Adrenal gland (tissue), 12 donors: ENCODE data around the gene TAGLN3. TPM values are rescaled to one million over a fixed set of nuclear protein-coding genes. Genes with fewer than 3 reads are reported as not detected.
A peak's percentile ranks its signal among the peaks of the same experiment; 100 is the strongest.

Source experiments
- DNase-seq, 7 donors: peaks; one replicate each; pipeline ENCODE4 v3.0.0-alpha.2; 2019 to 2020
- H3K27ac ChIP-seq, 5 donors: fragments of 200-600 bp; sonication (generic) in 4 of 5; 1 replicate in 3 of 5; 2 replicates in 2 of 5; pipeline versions ENCODE4 v1.5.1 to v1.8.0; 2016 to 2020; ENCODE audit warnings: mild to moderate bottlenecking in 1 of 5
- H3K27me3 ChIP-seq: fragments of 200-600 bp; 2 replicates; pipeline ENCODE4 v1.8.0; 2021
- H3K36me3 ChIP-seq, 2 donors: fragments of 200-600 bp; replicated peaks in 1 of 2; 1 replicate in 1 of 2; 2 replicates in 1 of 2; pipeline versions ENCODE4 v1.5.1 to v1.8.0; 2018 to 2022
- H3K4me1 ChIP-seq, 2 donors: fragments of 200-600 bp; replicated peaks in 1 of 2; 1 replicate in 1 of 2; 2 replicates in 1 of 2; pipeline versions ENCODE4 v1.5.1 to v1.8.0; 2018 to 2021
- H3K4me3 ChIP-seq, 4 donors: fragments of 200-600 bp; sonication (generic) in 3 of 4; one replicate each; pipeline ENCODE4 v1.5.1; 2016 to 2018
- H3K9me3 ChIP-seq, 3 donors: fragments of 200-600 bp; sonication (generic) in 1 of 3; replicated peaks in 1 of 3; 1 replicate in 2 of 3; 2 replicates in 1 of 3; pipeline versions ENCODE4 v1.5.1 to v1.8.0; 2016 to 2021
- CTCF ChIP-seq, 6 experiments: fragments of 450-650 bp in 4 of 6; fragments of 200-600 bp in 2 of 6; sonication (generic) in 1 of 6; IDR thresholded peaks; 1 replicate in 5 of 6; 2 replicates in 1 of 6; pipeline versions ENCODE4 v1.5.1 to v1.8.0; 2016 to 2021; ENCODE audit warnings: antibody characterized with exemption in 6 of 6, mild to moderate bottlenecking in 2 of 6, moderate library complexity in 1 of 6
- POLR2A ChIP-seq, 2 donors: fragments of 450-650 bp; IDR thresholded peaks; one replicate each; pipeline ENCODE4 v1.6.1; 2017; ENCODE audit warnings: antibody characterized with exemption in 2 of 2, mild to moderate bottlenecking in 2 of 2, moderate library complexity in 1 of 2
- WGBS, 4 donors: extraction: QIAGEN DNeasy Blood & Tissue Kit in 2 of 4; methylation state at CpG; one replicate each; pipeline versions ENCODE4 v1.1.5 to v1.1.7; 2013 to 2017; 5-methylcytosine and 5-hydroxymethylcytosine counted together
- intact Hi-C, 2 donors: fragments of 100-400 bp; cut with DNase I; formaldehyde crosslinking; loops; one replicate each; pipeline versions ENCODE4 v1.14.1 to v1.15.0; 2022 to 2023
- polyA plus RNA-seq, 3 donors: library from polyadenylated mRNA; stranded (reverse); fragments of 200-250 nt in 2 of 3; fragments of 350-450 nt in 1 of 3; fragmentation: Illumina TruSeq in 1 of 3; extraction: RNeasy Lipid Tissue Mini Kit (QIAGEN cat#74804) in 1 of 3; gene quantifications; one replicate each; pipeline ENCODE4 v1.2.3, GENCODE V29; 2013 to 2014
- total RNA-seq, 9 donors: library from RNA; depleted of rRNA in 4 of 9; stranded (reverse); fragments of >200 nt in 4 of 9; fragments of 120-200 nt in 1 of 9; fragmentation: NEBNext Ultra II Directional in 1 of 9; extraction: Animal tissue kit (Norgen Biotek cat#: 25700) in 1 of 9; gene quantifications; one replicate each; pipeline versions ENCODE4 v1.1.0 to v1.2.4, GENCODE V29; 2013 to 2023
- donor health status: healthy with polysubstance abuse.
- donor health status: Bipolar disorder and iron deficiency.
- donor health status: DM: yes; HTN: yes; CAD: no.
- donor health status: DM: no; HTN: no; CAD: no.
- donor health status: DM: no; HTN: no; CAD: no.
- donor health status: DM: yes; HTN: yes; CAD: no.

TAGLN3 gene
- total and polyA plus RNA-seq, 12 donors = 0.55 to 52.1 (median 12.8) TPM; not detected in 3

GRCh38 chr3:111956995-111957734 is 41.6 kb upstream of the TAGLN3 start:
- 69 to 81% (median 76%) methylated on average over 4 of the region's 4 CpGs for WGBS, 4 donors
- intact Hi-C loops = no loop called here
- TF ChIP-seq CTCF (IDR thresholded peaks at IDR 0.05) = no peak
- TF ChIP-seq POLR2A (IDR thresholded peaks at IDR 0.05) = no peak

GRCh38 chr3:111961461-111962164 is 37.1 kb upstream of the TAGLN3 start:
- H3K9me3 ChIP-seq = no peaks in the 10 kb centered on the region
- H3K36me3 ChIP-seq = no peaks in the 10 kb centered on the region
- no peaks in the 10 kb centered on the region for H3K27me3 ChIP-seq
- intact Hi-C loops = loop anchor here in 1 of 2 donors (10.0 kb wide), 1 partner anchor 97 kb away; no protein-coding TSS in a partner anchor
- DNase-seq = no peak
- no peak overlapping the region for H3K4me3 ChIP-seq
- H3K27ac ChIP-seq = no peak overlapping the region
- TF ChIP-seq CTCF (IDR thresholded peaks at IDR 0.05) (no peak), POLR2A (IDR thresholded peaks at IDR 0.05) (no peak)
- peaks cover 0 to under 1% of the 10 kb centered on the region in 2 donors for H3K4me1 ChIP-seq
- WGBS, 4 donors = 74 to 91% (median 80%) methylated on average over 3 of the region's 3 CpGs

More at GRCh38 chr3:111956995-111957734, 41.6 kb upstream of the TAGLN3 start:
- DNase-seq = no peak
- Histone ChIP-seq H3K36me3 (no peaks in the 10 kb centered on the region), H3K27me3 (no peaks in the 10 kb centered on the region), H3K9me3 (no peaks in the 10 kb centered on the region), H3K4me3 (no peak overlapping the region), H3K4me1 (no peaks in the 10 kb centered on the region), H3K27ac (no peak overlapping the region)

GRCh38 chr3:111963424-111963823 is 35.3 kb upstream of the TAGLN3 start:
- Histone ChIP-seq H3K27me3 (no peaks in the 10 kb centered on the region), H3K36me3 (no peaks in the 10 kb centered on the region), H3K9me3 (no peaks in the 10 kb centered on the region), H3K4me3 (no peak overlapping the region), H3K27ac (peak overlapping the region in 1 of 5 donors; percentile 24), H3K4me1 (peaks cover 0 to 9% of the 10 kb centered on the region in 2 donors)
- 36 to 44% (median 39%) methylated on average over 1 of the region's 1 CpG for WGBS, 4 donors
- TF ChIP-seq CTCF (IDR thresholded peaks at IDR 0.05) = no peak
- TF ChIP-seq POLR2A (IDR thresholded peaks at IDR 0.05) = no peak
- intact Hi-C loops = loop anchor here in 1 of 2 donors (10.0 kb wide), 1 partner anchor 99 kb away; no protein-coding TSS in a partner anchor
- no peak for DNase-seq

- no peak overlapping the region for H3K27ac ChIP-seq
Measured at GRCh38 chr3:111965484-111965883, 33.2 kb upstream of the TAGLN3 start.

More at GRCh38 chr3:111965484-111965883, 33.2 kb upstream of the TAGLN3 start:
- TF ChIP-seq CTCF (IDR thresholded peaks at IDR 0.05) (no peak), POLR2A (IDR thresholded peaks at IDR 0.05) (no peak)
- H3K9me3 ChIP-seq = no peaks in the 10 kb centered on the region
- WGBS, 4 donors = 92 to 96% (median 94%) methylated on average over 2 of the region's 2 CpGs
- H3K4me1 ChIP-seq = peaks cover 0 to 9% of the 10 kb centered on the region in 2 donors
- no peak for DNase-seq
- no peaks in the 10 kb centered on the region for H3K27me3 ChIP-seq
- intact Hi-C loops = loop anchor here (5.0 to 10.0 kb wide), 3 partner anchors 101 to 298 kb away; no protein-coding TSS in a partner anchor
- H3K4me3 ChIP-seq = no peak overlapping the region
- H3K36me3 ChIP-seq = no peaks in the 10 kb centered on the region
